Keratinocyte (primary cell): Measurements from ENCODE around the gene LHX3. TPM values are rescaled to one million over a fixed set of nuclear protein-coding genes. Genes with fewer than 3 reads are reported as not detected.

Source experiments
- DNase-seq: peaks from one replicate; pipeline ENCODE4 v3.0.0-alpha.2; 2011; ENCODE audit warnings: low read depth, missing footprints, low spot score
- FAIRE-seq: peaks from 2 replicates; lab custom pipeline; 2011; peaks lifted over from hg19 to GRCh38; lab: Jason Lieb, UNC
- H2AFZ ChIP-seq: 2 replicates; pipeline ENCODE4 v1.6.0; 2012; ENCODE audit warnings: low read length, control low read depth, inconsistent platforms; ENCODE audit not compliant: control insufficient read depth
- H3K27ac ChIP-seq: 2 replicates; pipeline ENCODE4 v1.5.1; 2011; ENCODE audit warnings: low read length; ENCODE audit not compliant: control insufficient read depth, insufficient read depth
- H3K27me3 ChIP-seq: 3 replicates; pipeline ENCODE4 v1.6.0; 2011; ENCODE audit warnings: low read length; ENCODE audit not compliant: control insufficient read depth, insufficient read depth; ENCODE audit errors: extremely low read depth
- H3K36me3 ChIP-seq, 2 experiments: 2 replicates in 1 of 2; 3 replicates in 1 of 2; pipeline ENCODE4 v1.5.1; 2011; ENCODE audit warnings: low read length in 2 of 2, mild to moderate bottlenecking in 1 of 2; ENCODE audit not compliant: control insufficient read depth in 2 of 2, insufficient read depth in 2 of 2; ENCODE audit errors: extremely low read depth in 1 of 2
- H3K4me1 ChIP-seq: 3 replicates; pipeline ENCODE4 v1.5.1; 2011; ENCODE audit warnings: low read length; ENCODE audit not compliant: control insufficient read depth, insufficient read depth; ENCODE audit errors: extremely low read depth
- H3K4me2 ChIP-seq: 3 replicates; pipeline ENCODE4 v1.6.0; 2011; ENCODE audit warnings: low read depth, low read length; ENCODE audit not compliant: control insufficient read depth, insufficient read depth; ENCODE audit errors: extremely low read depth
- H3K4me3 ChIP-seq, 3 experiments: fragments of 200-600 bp in 1 of 3; sonication (generic) in 1 of 3; 2 replicates in 2 of 3; 3 replicates in 1 of 3; pipeline ENCODE4 v1.5.1; 2011 to 2016; ENCODE audit warnings: low read length in 3 of 3, mild to moderate bottlenecking in 3 of 3, control low read depth in 2 of 3, inconsistent platforms in 1 of 3, low read depth in 1 of 3, mixed read lengths in 1 of 3, mixed run types in 1 of 3, moderate library complexity in 1 of 3; ENCODE audit not compliant: control insufficient read depth in 2 of 3, insufficient read depth in 2 of 3; ENCODE audit errors: extremely low read depth in 1 of 3
- H3K79me2 ChIP-seq: 2 replicates; pipeline ENCODE4 v1.6.0; 2012; ENCODE audit warnings: low read length; ENCODE audit not compliant: control insufficient read depth, insufficient read depth
- H3K9ac ChIP-seq: 3 replicates; pipeline ENCODE4 v1.6.0; 2011; ENCODE audit warnings: low read length; ENCODE audit not compliant: control insufficient read depth, insufficient read depth; ENCODE audit errors: extremely low read depth
- H3K9me1 ChIP-seq: 3 replicates; pipeline ENCODE4 v1.6.0; 2011; ENCODE audit warnings: low read length; ENCODE audit not compliant: control insufficient read depth, insufficient read depth; ENCODE audit errors: extremely low read depth
- H3K9me3 ChIP-seq: 2 replicates; pipeline ENCODE4 v1.5.1; 2012; ENCODE audit warnings: low read depth, low read length; ENCODE audit not compliant: control insufficient read depth
- H4K20me1 ChIP-seq: 3 replicates; pipeline ENCODE4 v1.6.0; 2011; ENCODE audit warnings: low read length; ENCODE audit not compliant: control insufficient read depth, insufficient read depth; ENCODE audit errors: extremely low read depth
- EZH2 ChIP-seq: IDR thresholded peaks from one replicate; pipeline ENCODE4 v1.6.1; 2012; ENCODE audit warnings: inconsistent platforms, mild to moderate bottlenecking, low read length, moderate library complexity
- dilution Hi-C: fragments of 300-500 bp; cut with MboI; formaldehyde crosslinking; loops from one replicate; pipeline ENCODE4 v1.7.0; 2020; ENCODE audit warnings: low sequenced_read_pairs; ENCODE audit not compliant: extremely low pct_ligation_motif_present
- polyA plus RNA-seq, 5 experiments: library from polyadenylated mRNA; depleted of rRNA in 3 of 5; stranded (reverse) in 3 of 5; stranded (forward) in 1 of 5; unstranded in 1 of 5; fragments of >200 nt; gene quantifications; 1 replicate in 1 of 5; 2 replicates in 3 of 5; 3 replicates in 1 of 5; pipeline versions ENCODE4 v1.2.1 to v1.2.3, GENCODE V29; 2011 to 2012; ENCODE audit warnings: missing spikeins in 2 of 5, low read depth in 1 of 5, low replicate concordance in 1 of 5
- TF ChIP-seq, protein P1 (sequence below), 3 experiments: IDR thresholded peaks in 1 of 3; conservative IDR thresholded peaks in 1 of 3; optimal IDR thresholded peaks in 1 of 3; 2 replicates in 2 of 3; 3 replicates in 1 of 3; pipeline versions ENCODE3 to v1.5.1; 2011; ENCODE audit warnings: low read length in 3 of 3, mild to moderate bottlenecking in 3 of 3, moderate library complexity in 2 of 3, control low read depth in 1 of 3, inconsistent platforms in 1 of 3; ENCODE audit not compliant: insufficient read depth in 2 of 3; ENCODE audit errors: extremely low read depth in 1 of 3

LHX3 gene
- polyA plus RNA-seq, 1 donor (not counting 4 experiments of a cell fraction or from before 2014, with no cell fraction given), result not detected

DNA sequence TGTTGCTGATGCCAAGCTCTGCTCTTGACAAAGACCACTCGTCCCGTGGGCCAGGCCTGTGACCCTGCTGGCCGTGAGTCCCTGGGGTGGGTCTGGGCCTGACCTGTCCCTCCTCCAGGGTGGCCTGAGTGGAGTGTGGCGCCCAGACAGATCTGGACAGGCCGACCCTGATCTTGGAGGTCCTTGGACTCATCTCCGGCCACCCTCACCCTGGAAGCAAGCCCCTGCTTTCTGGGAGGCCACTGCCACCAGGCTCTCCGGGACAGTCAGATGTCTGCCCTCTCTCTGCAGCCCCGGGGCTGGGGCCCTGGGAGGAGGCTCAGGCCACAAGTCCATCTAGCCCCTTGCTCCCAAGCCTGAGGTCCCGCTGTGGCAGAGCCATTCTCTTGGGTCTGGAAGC lies 55.1 kb downstream of the LHX3 start:
- H3K9me3 ChIP-seq, result no peaks in the 10 kb centered on the region
- H3K9me1 ChIP-seq, result no peaks in the 10 kb centered on the region
- H3K79me2 ChIP-seq, result no peaks in the 10 kb centered on the region
- dilution Hi-C loops, result no loop called here
- H4K20me1 ChIP-seq, result no peaks in the 10 kb centered on the region
- H3K27ac ChIP-seq, result no peak overlapping the region
- no peak for FAIRE-seq
- no peak overlapping the region for H2AFZ ChIP-seq
- no peaks in the 10 kb centered on the region for H3K4me1 ChIP-seq
- H3K4me2 ChIP-seq, result no peak overlapping the region
- peaks cover 32% of the 10 kb centered on the region for H3K27me3 ChIP-seq
- TF ChIP-seq, protein P1, sequence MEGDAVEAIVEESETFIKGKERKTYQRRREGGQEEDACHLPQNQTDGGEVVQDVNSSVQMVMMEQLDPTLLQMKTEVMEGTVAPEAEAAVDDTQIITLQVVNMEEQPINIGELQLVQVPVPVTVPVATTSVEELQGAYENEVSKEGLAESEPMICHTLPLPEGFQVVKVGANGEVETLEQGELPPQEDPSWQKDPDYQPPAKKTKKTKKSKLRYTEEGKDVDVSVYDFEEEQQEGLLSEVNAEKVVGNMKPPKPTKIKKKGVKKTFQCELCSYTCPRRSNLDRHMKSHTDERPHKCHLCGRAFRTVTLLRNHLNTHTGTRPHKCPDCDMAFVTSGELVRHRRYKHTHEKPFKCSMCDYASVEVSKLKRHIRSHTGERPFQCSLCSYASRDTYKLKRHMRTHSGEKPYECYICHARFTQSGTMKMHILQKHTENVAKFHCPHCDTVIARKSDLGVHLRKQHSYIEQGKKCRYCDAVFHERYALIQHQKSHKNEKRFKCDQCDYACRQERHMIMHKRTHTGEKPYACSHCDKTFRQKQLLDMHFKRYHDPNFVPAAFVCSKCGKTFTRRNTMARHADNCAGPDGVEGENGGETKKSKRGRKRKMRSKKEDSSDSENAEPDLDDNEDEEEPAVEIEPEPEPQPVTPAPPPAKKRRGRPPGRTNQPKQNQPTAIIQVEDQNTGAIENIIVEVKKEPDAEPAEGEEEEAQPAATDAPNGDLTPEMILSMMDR (optimal IDR thresholded peaks at IDR 0.05 in 1 of 3, IDR thresholded peaks at IDR 0.05 in 1 of 3, conservative IDR thresholded peaks at IDR 0.05 in 1 of 3; ENCODE audit: extremely low read depth in 1 of 3, insufficient read depth in 2 of 3, low read length in 3 of 3), result no peak
- no peak for TF ChIP-seq EZH2
- no peak overlapping the region for H3K9ac ChIP-seq
- DNase-seq, result no peak
- H3K36me3 ChIP-seq, result no peaks in the 10 kb centered on the region
- no peak overlapping the region for H3K4me3 ChIP-seq

DNA sequence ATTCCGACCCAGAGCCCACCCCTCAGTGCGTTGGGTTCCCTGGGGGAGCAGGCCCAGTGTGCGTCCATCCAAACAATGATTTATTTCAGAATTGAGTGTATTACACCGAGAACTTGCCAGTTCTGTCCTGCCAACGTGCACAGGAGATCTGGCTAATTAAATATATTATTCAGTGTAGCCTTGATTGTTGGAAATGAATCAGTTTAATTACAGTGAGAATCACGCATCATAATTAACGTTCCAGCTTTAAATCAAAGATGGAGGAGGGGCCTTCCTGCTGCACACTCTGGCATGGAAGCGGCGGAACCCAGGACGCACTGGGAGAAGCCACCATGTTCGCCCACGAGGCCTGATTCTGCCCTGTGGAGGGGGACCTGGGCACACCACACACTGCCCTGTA lies 55.6 kb downstream of the LHX3 start:
- Histone ChIP-seq H3K4me1 (no peaks in the 10 kb centered on the region), H3K9me1 (no peaks in the 10 kb centered on the region), H3K9ac (no peak overlapping the region), H3K9me3 (no peaks in the 10 kb centered on the region), H3K4me3 (no peak overlapping the region), H3K27ac (no peak overlapping the region), H3K79me2 (no peaks in the 10 kb centered on the region), H3K27me3 (peaks cover 34% of the 10 kb centered on the region), H2AFZ (no peak overlapping the region), H4K20me1 (no peaks in the 10 kb centered on the region), H3K36me3 (no peaks in the 10 kb centered on the region), H3K4me2 (no peak overlapping the region)
- no peak for DNase-seq
- FAIRE-seq, result no peak
- TF ChIP-seq, protein P1 (optimal IDR thresholded peaks at IDR 0.05 in 1 of 3, IDR thresholded peaks at IDR 0.05 in 1 of 3, conservative IDR thresholded peaks at IDR 0.05 in 1 of 3; ENCODE audit: extremely low read depth in 1 of 3, insufficient read depth in 2 of 3, low read length in 3 of 3), result no peak
- TF ChIP-seq EZH2, result no peak
- dilution Hi-C loops, result no loop called here
